ENCODE data around the gene HECW1.

DNA sequence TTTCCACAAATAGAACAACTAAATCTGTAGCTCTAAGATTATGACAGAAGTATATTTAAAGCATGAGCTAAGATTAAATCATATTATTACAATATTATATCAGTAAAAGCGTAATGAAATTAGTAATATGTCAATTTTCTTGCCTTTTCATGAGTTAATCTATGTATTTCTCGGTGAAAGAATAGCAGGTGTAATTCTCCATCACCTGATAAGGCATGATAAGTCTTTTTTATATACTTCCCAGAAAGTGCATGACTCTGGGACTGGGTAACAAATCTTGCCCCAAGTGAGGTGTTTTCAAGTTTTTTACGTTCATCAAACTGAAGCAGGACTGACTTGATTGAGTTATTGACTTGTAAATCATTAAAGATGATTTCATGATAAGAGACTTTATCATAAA lies 100.5 kb downstream of the HECW1 start:
- TF ChIP-seq ARNT (IDR thresholded peaks at IDR 0.05) (no peak), FOXA1 (IDR thresholded peaks at IDR 0.05) (no peak), SUZ12 (IDR thresholded peaks at IDR 0.05) (no peak)

Data from HEK293T (cell line).